ENCODE data around the gene RBMS1. TPM values are rescaled to one million over a fixed set of nuclear protein-coding genes. Genes with fewer than 3 reads are reported as not detected.

Gene RBMS1
- total and polyA plus RNA-seq, 2 experiments from 2014 or later: 55.5 to 94.8 TPM

- TF ChIP-seq REST (IDR thresholded peaks at IDR 0.05; ENCODE audit: unreplicated experiment) (no peak), ZNF331 (CRISPR knock-in tag; IDR thresholded peaks at IDR 0.05; ENCODE audit: low read depth) (no peak), JUNB (IDR thresholded peaks at IDR 0.05; ENCODE audit: unreplicated experiment) (no peak), ETS1 (IDR thresholded peaks at IDR 0.05) (no peak), EZH2 (IDR thresholded peaks at IDR 0.05; ENCODE audit: low read depth, unreplicated experiment) (no peak), STAT1 (IDR thresholded peaks at IDR 0.05; ENCODE audit: unreplicated experiment) (no peak)
Measured at GRCh38 chr2:160433466-160434140, 60.0 kb downstream of the RBMS1 start (continued).

GRCh38 chr2:160432633-160433032, 61.0 kb downstream of the RBMS1 start:
- Histone ChIP-seq H3K4me2 (no peak overlapping the region), H3K27ac (ENCODE audit: low read depth) (no peak overlapping the region), H3K9me2 (ENCODE audit: insufficient read depth) (no peaks in the 10 kb centered on the region), H3K79me2 (replicated peaks; ENCODE audit: insufficient read depth) (peaks cover 45% of the 10 kb centered on the region), H2AFZ (no peak overlapping the region), H3K36me3 (ENCODE audit: insufficient read depth) (0 out of 2 replicates have a peak, but pooled peaks cover 5% of the 10 kb centered on the region), H3K4me1 (ENCODE audit: insufficient read depth) (peaks cover 9% of the 10 kb centered on the region; the same call in 1 of the 2 replicates), H3F3A (replicated peaks; ENCODE audit: low read depth) (no peaks in the 10 kb centered on the region), H3K27me3 (ENCODE audit: insufficient read depth) (no peaks in the 10 kb centered on the region), H4K20me1 (replicated peaks; ENCODE audit: insufficient read depth) (peaks cover 6% of the 10 kb centered on the region), H3K4me3 (no peak overlapping the region)
- Mint-ChIP-seq H3K9me3 (peaks cover 12% of the 10 kb centered on the region), H3K27me3 (ENCODE audit: insufficient read depth, low read depth, poor library complexity) (peaks cover 4% of the 10 kb centered on the region), H3K4me1 (peaks cover 7% of the 10 kb centered on the region; the same call in 2 of the 3 replicates), H3K27ac (no peak overlapping the region; the same call in 1 of the 2 replicates), H3K4me3 (no peak overlapping the region), H3K36me3 (ENCODE audit: low read depth) (peaks cover 26% of the 10 kb centered on the region)
- peak; percentile 41; the same call in 2 of the 3 replicates for ATAC-seq
- peak; percentile 54 for DNase-seq (ENCODE audit: low spot score)
- TF ChIP-seq REST (IDR thresholded peaks at IDR 0.05; ENCODE audit: unreplicated experiment): no peak
- TF ChIP-seq ETS1 (IDR thresholded peaks at IDR 0.05): no peak
- peak; percentile 47 to 57 for TF ChIP-seq CTCF (conservative IDR thresholded peaks at IDR 0.05; ENCODE audit: low read depth in 2 of 2)
- TF ChIP-seq CREB1 (CRISPR knock-in tag; IDR thresholded peaks at IDR 0.05; ENCODE audit: low read depth): no peak
- TF ChIP-seq EZH2phosphoT487 (IDR thresholded peaks at IDR 0.05; ENCODE audit: unreplicated experiment): no peak
- TF ChIP-seq EZH2 (IDR thresholded peaks at IDR 0.05; ENCODE audit: low read depth, unreplicated experiment): no peak

All from GM23338 (cell line).